Bone marrow (tissue), 2 donors: ENCODE results near the gene MGA.

ENCODE experiments used
- DNase-seq, 2 donors: peaks; one replicate each; lab custom pipeline; 2025; lab: John Stamatoyannopoulos, UW

The MGA gene

GRCh38 chr15:41782371-41783282 lies 122.4 kb downstream of the MGA start:
- no peak for DNase-seq

GRCh38 chr15:41783296-41783695 lies 123.1 kb downstream of the MGA start:
- no peak for DNase-seq

- DNase-seq = no peak
These were observed 128.1 kb downstream of the MGA start for GRCh38 chr15:41788262-41788661.

GRCh38 chr15:41789236-41789635 lies 129.0 kb downstream of the MGA start:
- DNase-seq = no peak

GRCh38 chr15:41789662-41790061 lies 129.5 kb downstream of the MGA start:
- no peak for DNase-seq

- no peak for DNase-seq
These were observed 130.0 kb downstream of the MGA start for GRCh38 chr15:41790169-41790568.

GRCh38 chr15:41790756-41791546 lies 130.7 kb downstream of the MGA start:
- DNase-seq = peak in 1 of 2 donors; percentile 28

GRCh38 chr15:41791547-41791937 lies 131.3 kb downstream of the MGA start:
- DNase-seq = no peak

GRCh38 chr15:41792000-41792637 lies 131.9 kb downstream of the MGA start:
- no peak for DNase-seq

GRCh38 chr15:41794081-41794480 lies 133.9 kb downstream of the MGA start:
- DNase-seq = no peak

- no peak for DNase-seq
These were observed 136.0 kb downstream of the MGA start for GRCh38 chr15:41795996-41796856.

GRCh38 chr15:41797201-41797944 lies 137.2 kb downstream of the MGA start:
- no peak for DNase-seq

GRCh38 chr15:41798607-41799487 lies 138.6 kb downstream of the MGA start:
- DNase-seq = no peak

- DNase-seq = no peak
These were observed 139.2 kb downstream of the MGA start for GRCh38 chr15:41799488-41799805.

- DNase-seq = no peak
These were observed 141.0 kb downstream of the MGA start for GRCh38 chr15:41801185-41801584.

GRCh38 chr15:41801850-41802455 lies 141.7 kb downstream of the MGA start:
- DNase-seq = no peak

- DNase-seq = no peak
These were observed 144.2 kb downstream of the MGA start for GRCh38 chr15:41804361-41804760.

GRCh38 chr15:41804916-41805666 lies 144.9 kb downstream of the MGA start:
- no peak for DNase-seq

- no peak for DNase-seq
These were observed 145.5 kb downstream of the MGA start for GRCh38 chr15:41805711-41806110.
